Mesenchymal stem cell (in vitro differentiated cells and primary cell): Measurements from ENCODE around the gene PPP2R2D.

ENCODE experiments used
- DNase-seq: peaks from one replicate; pipeline ENCODE4 v3.0.0-alpha.2; 2013
- H2AFZ ChIP-seq: one replicate; pipeline ENCODE4 v1.6.1; 2013; ENCODE audit warnings: low read depth, mild to moderate bottlenecking, control low read depth, inconsistent platforms, low read length, moderate library complexity
- H2AK5ac ChIP-seq: 2 replicates; pipeline ENCODE4 v1.6.1; 2013; ENCODE audit warnings: low read length, moderate library complexity, mild to moderate bottlenecking, inconsistent platforms; ENCODE audit not compliant: severe bottlenecking
- H2BK120ac ChIP-seq: one replicate; pipeline ENCODE4 v1.6.1; 2013; ENCODE audit warnings: low read depth, mild to moderate bottlenecking, inconsistent platforms, low read length, moderate library complexity
- H2BK12ac ChIP-seq, 2 experiments: one replicate each; pipeline ENCODE4 v1.6.1; 2013; ENCODE audit warnings: inconsistent platforms in 2 of 2, low read length in 2 of 2, mild to moderate bottlenecking in 2 of 2, moderate library complexity in 2 of 2, control low read depth in 1 of 2
- H2BK15ac ChIP-seq: one replicate; pipeline ENCODE4 v1.6.1; 2013; ENCODE audit warnings: mild to moderate bottlenecking, low read depth, inconsistent platforms; ENCODE audit not compliant: poor library complexity, severe bottlenecking
- H2BK5ac ChIP-seq: 2 replicates; pipeline ENCODE4 v1.6.1; 2013; ENCODE audit warnings: low read depth, mild to moderate bottlenecking, low read length, control low read depth, inconsistent platforms; ENCODE audit not compliant: poor library complexity, severe bottlenecking
- H3K14ac ChIP-seq, 2 experiments: one replicate each; pipeline ENCODE4 v1.6.1; 2013; ENCODE audit warnings: inconsistent platforms in 2 of 2, low read length in 2 of 2, control low read depth in 1 of 2, mild to moderate bottlenecking in 1 of 2, moderate library complexity in 1 of 2
- H3K18ac ChIP-seq, 2 experiments: one replicate each; pipeline ENCODE4 v1.6.1; 2013; ENCODE audit warnings: inconsistent platforms in 2 of 2, low read length in 2 of 2, control low read depth in 1 of 2, low read depth in 1 of 2, mild to moderate bottlenecking in 1 of 2
- H3K23ac ChIP-seq, 2 experiments: one replicate each; pipeline ENCODE4 v1.6.1; 2013; ENCODE audit warnings: inconsistent platforms in 2 of 2, low read length in 2 of 2, mild to moderate bottlenecking in 2 of 2, moderate library complexity in 2 of 2, control low read depth in 1 of 2
- H3K27ac ChIP-seq: 2 replicates; pipeline ENCODE4 v1.5.1; 2013; ENCODE audit warnings: mild to moderate bottlenecking, moderate library complexity, low read length, control low read depth, inconsistent platforms; ENCODE audit not compliant: poor library complexity, severe bottlenecking
- H3K27me3 ChIP-seq, 2 experiments: 2 replicates each; pipeline versions ENCODE4 v1.6.1 to v1.7.0; 2013; ENCODE audit warnings: low read length in 2 of 2, mild to moderate bottlenecking in 2 of 2, moderate library complexity in 2 of 2, control low read depth in 1 of 2, inconsistent platforms in 1 of 2; ENCODE audit not compliant: control insufficient read depth in 1 of 2, insufficient read depth in 1 of 2
- H3K36me3 ChIP-seq, 2 experiments: 2 replicates each; pipeline versions ENCODE4 v1.6.1 to v1.7.0; 2013; ENCODE audit warnings: low read length in 2 of 2, control low read depth in 1 of 2, inconsistent platforms in 1 of 2, low read depth in 1 of 2, mild to moderate bottlenecking in 1 of 2; ENCODE audit not compliant: insufficient read depth in 2 of 2, control insufficient read depth in 1 of 2
- H3K4ac ChIP-seq, 2 experiments: one replicate each; pipeline ENCODE4 v1.6.1; 2013; ENCODE audit warnings: inconsistent platforms in 2 of 2, low read length in 2 of 2, mild to moderate bottlenecking in 2 of 2, moderate library complexity in 2 of 2, control low read depth in 1 of 2, low read depth in 1 of 2
- H3K4me1 ChIP-seq: 2 replicates; pipeline ENCODE4 v1.6.1; 2013; ENCODE audit warnings: low read depth, low read length, control low read depth; ENCODE audit not compliant: control insufficient read depth, insufficient read depth
- H3K4me2 ChIP-seq: 2 replicates; pipeline ENCODE4 v1.6.1; 2013; ENCODE audit warnings: low read length, mild to moderate bottlenecking, inconsistent platforms; ENCODE audit not compliant: poor library complexity, severe bottlenecking
- H3K4me3 ChIP-seq, 2 experiments: 2 replicates each; pipeline versions ENCODE4 v1.5.1 to v1.7.0; 2013; ENCODE audit warnings: low read length in 2 of 2, mild to moderate bottlenecking in 2 of 2, control low read depth in 1 of 2, low read depth in 1 of 2; ENCODE audit not compliant: insufficient read depth in 1 of 2
- H3K79me1 ChIP-seq: replicated peaks from 2 replicates; pipeline ENCODE4 v1.6.1; 2013; ENCODE audit warnings: mild to moderate bottlenecking, control low read depth, low read length, inconsistent platforms; ENCODE audit not compliant: poor library complexity, severe bottlenecking
- H3K9ac ChIP-seq: 2 replicates; pipeline ENCODE4 v1.7.0; 2013; ENCODE audit warnings: mild to moderate bottlenecking, low read length, moderate library complexity
- H3K9me3 ChIP-seq: 2 replicates; pipeline ENCODE4 v1.7.0; 2013; ENCODE audit warnings: mild to moderate bottlenecking, low read length; ENCODE audit not compliant: control insufficient read depth
- H4K8ac ChIP-seq: one replicate; pipeline ENCODE4 v1.6.1; 2013; ENCODE audit warnings: inconsistent platforms, mild to moderate bottlenecking, low read length, moderate library complexity
- H4K91ac ChIP-seq: one replicate; pipeline ENCODE4 v1.6.1; 2013; ENCODE audit warnings: mild to moderate bottlenecking, low read length, inconsistent platforms
- WGBS: methylation state at CpG from one replicate; pipeline ENCODE4 v1.1.7; 2013; ENCODE audit warnings: mixed read lengths; 5-methylcytosine and 5-hydroxymethylcytosine counted together

The PPP2R2D gene

GRCh38 chr10:131897297-131897899 lies 3.4 kb upstream of the PPP2R2D start:
- Histone ChIP-seq H3K79me1 (no peaks in the 10 kb centered on the region), H3K4me1 (peaks cover 4% of the 10 kb centered on the region), H3K4ac (no peak overlapping the region), H4K91ac (no peak overlapping the region), H3K23ac (no peak overlapping the region), H3K36me3 (no peaks in the 10 kb centered on the region), H3K9me3 (no peaks in the 10 kb centered on the region), H3K14ac (no peak overlapping the region), H2BK120ac (no peak overlapping the region), H3K4me3 (no peak overlapping the region), H2AFZ (no peak overlapping the region), H2BK5ac (no peak overlapping the region), H3K9ac (no peak overlapping the region), H3K27me3 (peaks cover 39 to 62% of the 10 kb centered on the region in 2 experiments), H2AK5ac (no peak overlapping the region), H3K27ac (no peak overlapping the region), H2BK15ac (no peak overlapping the region), H2BK12ac (no peak overlapping the region), H4K8ac (no peak overlapping the region), H3K4me2 (no peak overlapping the region), H3K18ac (no peak overlapping the region)
- 72% methylated on average over 14 of the region's 14 CpGs for WGBS
- DNase-seq, result no peak

- no peak overlapping the region for H3K23ac ChIP-seq
- H2BK5ac ChIP-seq, result no peak overlapping the region
- H3K27ac ChIP-seq, result no peak overlapping the region
- no peak overlapping the region for H4K91ac ChIP-seq
- no peak overlapping the region for H3K4me2 ChIP-seq
- no peak overlapping the region for H2BK15ac ChIP-seq
- H3K79me1 ChIP-seq, result no peaks in the 10 kb centered on the region
- no peaks in the 10 kb centered on the region for H3K9me3 ChIP-seq
- no peak overlapping the region for H2BK120ac ChIP-seq
- H4K8ac ChIP-seq, result no peak overlapping the region
- H3K4me1 ChIP-seq, result peaks cover 7% of the 10 kb centered on the region
- no peak overlapping the region for H2AFZ ChIP-seq
- no peak overlapping the region for H3K4ac ChIP-seq
- H3K36me3 ChIP-seq, result peaks cover 0 to 3% of the 10 kb centered on the region in 2 experiments
- H2AK5ac ChIP-seq, result no peak overlapping the region
- DNase-seq, result no peak
- H2BK12ac ChIP-seq, result no peak overlapping the region
- WGBS, result 77% methylated on average over 7 of the region's 8 CpGs
- H3K18ac ChIP-seq, result no peak overlapping the region
- H3K14ac ChIP-seq, result no peak overlapping the region
- H3K27me3 ChIP-seq, result peaks cover 32 to 56% of the 10 kb centered on the region in 2 experiments
- no peak overlapping the region for H3K9ac ChIP-seq
- H3K4me3 ChIP-seq, result no peak overlapping the region
Measured at GRCh38 chr10:131898061-131898460, 2.7 kb upstream of the PPP2R2D start.

- Histone ChIP-seq H3K27ac (no peak overlapping the region), H2BK5ac (no peak overlapping the region), H3K18ac (no peak overlapping the region), H3K27me3 (peaks cover 26 to 49% of the 10 kb centered on the region in 2 experiments), H3K4me1 (peaks cover 8% of the 10 kb centered on the region), H3K23ac (no peak overlapping the region), H2AFZ (no peak overlapping the region), H3K4ac (no peak overlapping the region), H3K9me3 (no peaks in the 10 kb centered on the region), H2BK15ac (no peak overlapping the region), H3K36me3 (peaks cover 0 to 3% of the 10 kb centered on the region in 2 experiments), H4K91ac (no peak overlapping the region), H3K79me1 (no peaks in the 10 kb centered on the region), H3K14ac (no peak overlapping the region), H2BK120ac (no peak overlapping the region), H4K8ac (no peak overlapping the region), H3K9ac (no peak overlapping the region), H3K4me3 (no peak overlapping the region), H3K4me2 (no peak overlapping the region), H2BK12ac (no peak overlapping the region), H2AK5ac (no peak overlapping the region)
- 63% methylated on average over 5 of the region's 5 CpGs for WGBS
- no peak for DNase-seq
Measured at GRCh38 chr10:131898713-131899112, 2.1 kb upstream of the PPP2R2D start.

- no peak overlapping the region for H4K8ac ChIP-seq
- H3K79me1 ChIP-seq, result no peaks in the 10 kb centered on the region
- no peak overlapping the region for H3K14ac ChIP-seq
- no peak overlapping the region for H3K18ac ChIP-seq
- no peak overlapping the region for H3K27ac ChIP-seq
- no peak overlapping the region for H2BK15ac ChIP-seq
- H4K91ac ChIP-seq, result no peak overlapping the region
- WGBS, result 71% methylated on average over 8 of the region's 8 CpGs
- H3K9me3 ChIP-seq, result no peaks in the 10 kb centered on the region
- no peak overlapping the region for H2BK12ac ChIP-seq
- H3K4me2 ChIP-seq, result no peak overlapping the region
- H3K23ac ChIP-seq, result no peak overlapping the region
- peaks cover 0 to 3% of the 10 kb centered on the region in 2 experiments for H3K36me3 ChIP-seq
- no peak overlapping the region for H2BK5ac ChIP-seq
- no peak overlapping the region for H3K4me3 ChIP-seq
- peaks cover 11% of the 10 kb centered on the region for H3K4me1 ChIP-seq
- H3K9ac ChIP-seq, result no peak overlapping the region
- no peak overlapping the region for H3K4ac ChIP-seq
- H2AK5ac ChIP-seq, result no peak overlapping the region
- H3K27me3 ChIP-seq, result peaks cover 22 to 44% of the 10 kb centered on the region in 2 experiments
- no peak for DNase-seq
- no peak overlapping the region for H2BK120ac ChIP-seq
- no peak overlapping the region for H2AFZ ChIP-seq
Measured at GRCh38 chr10:131899116-131899690, 1.6 kb upstream of the PPP2R2D start.
